HPDE6-E6E7 (cell line): Measurements from ENCODE around the gene PLEKHG4B.
"Not testable (repeated sequence)": the region's sequence is repeated elsewhere in the genome, so short reads cannot be mapped to it uniquely, and the experiment has no call there.

ENCODE experiments used
- DNase-seq: peaks from one replicate; pipeline ENCODE4 v3.0.0; 2011; ENCODE audit warnings: missing footprints; ENCODE audit errors: extremely low spot score

The PLEKHG4B gene

DNA sequence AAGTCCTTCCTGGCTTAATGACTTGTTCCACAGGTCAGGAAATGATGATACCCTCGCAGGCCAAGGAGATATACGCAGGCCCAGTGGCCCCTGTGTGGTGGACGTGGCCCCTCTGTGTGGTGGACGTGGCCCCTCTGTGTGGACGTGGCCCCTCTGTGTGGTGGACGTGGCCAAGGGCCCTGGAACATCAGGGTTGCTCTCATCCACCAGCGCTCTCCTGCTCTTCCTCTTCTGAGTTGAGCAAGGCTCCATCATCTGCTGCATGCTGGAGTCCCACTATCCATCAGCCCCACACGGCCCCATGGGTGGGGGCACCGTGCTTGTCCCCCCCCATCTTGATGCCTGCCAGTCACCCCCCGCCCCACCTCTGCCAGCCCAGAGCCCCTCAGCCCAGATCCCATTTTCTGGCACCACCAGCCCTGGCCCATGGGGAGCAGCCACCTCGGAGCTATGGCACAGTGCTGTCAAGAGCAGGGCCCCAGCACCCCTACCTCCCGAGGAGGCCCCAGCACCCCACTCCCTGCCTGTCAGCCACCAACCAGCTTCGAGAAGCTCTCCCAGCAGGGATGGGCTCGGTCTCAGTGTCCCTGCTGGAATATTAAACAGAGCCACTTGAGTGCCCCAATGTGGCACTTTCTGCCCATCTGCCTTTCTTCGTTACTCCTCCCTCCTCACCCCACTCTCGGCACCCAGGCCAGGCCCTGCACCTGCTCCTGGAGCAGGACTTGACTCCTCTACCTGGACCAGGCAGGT is 107.4 kb downstream of the PLEKHG4B start:
- DNase-seq = no peak

DNA sequence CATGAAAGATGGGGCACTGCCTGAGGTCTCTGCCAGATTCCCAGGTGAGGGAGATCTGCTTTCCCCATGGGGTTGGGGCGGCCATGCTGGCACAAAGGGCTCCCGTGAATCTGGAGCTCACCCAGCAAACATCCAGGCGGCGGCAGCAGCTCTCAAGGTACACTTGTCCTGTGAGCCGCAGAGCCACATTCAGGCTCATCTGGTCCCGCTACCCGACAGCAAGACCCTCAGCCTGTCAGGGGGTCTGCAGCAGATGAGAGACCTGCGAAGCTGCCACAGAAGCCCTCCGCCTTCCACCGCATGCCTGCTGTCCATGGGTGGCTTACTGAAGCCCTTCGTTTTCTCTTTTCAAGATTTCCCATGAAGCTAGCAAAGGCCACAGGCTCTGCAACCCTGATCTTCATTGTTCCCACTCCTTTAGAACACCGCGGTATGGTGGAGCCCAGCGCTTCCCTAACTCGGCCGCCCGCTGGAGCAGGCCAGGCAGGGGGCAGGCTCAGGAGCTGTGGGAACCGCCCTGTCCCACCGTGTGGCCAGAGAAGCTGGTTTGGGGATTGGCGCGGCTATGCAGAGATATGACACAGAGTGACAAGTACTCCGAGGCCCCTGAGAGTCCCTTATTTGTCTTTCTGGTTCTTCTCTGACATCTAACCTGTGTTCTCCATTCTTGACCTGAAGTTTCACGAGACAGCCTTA is 108.1 kb downstream of the PLEKHG4B start:
- DNase-seq = no peak

DNA sequence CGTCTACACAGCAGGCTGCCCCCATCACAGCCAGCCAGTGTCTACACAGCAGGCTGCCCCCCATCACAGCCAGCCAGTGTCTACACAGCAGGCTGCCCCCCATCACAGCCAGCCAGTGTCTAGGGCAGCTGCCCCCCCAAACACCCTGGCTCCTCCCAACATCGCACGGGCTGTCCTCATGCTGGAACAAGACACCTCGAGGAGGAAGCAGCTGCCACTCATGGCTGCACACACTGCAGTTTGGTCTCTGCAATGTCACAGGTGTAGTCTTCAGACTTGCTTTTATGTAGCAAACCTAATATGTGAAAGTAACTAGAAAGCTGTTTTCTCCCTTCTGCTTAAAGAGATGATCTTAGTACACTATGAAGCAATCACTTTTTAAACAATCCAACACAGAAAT is 109.0 kb downstream of the PLEKHG4B start:
- DNase-seq = no peak

DNA sequence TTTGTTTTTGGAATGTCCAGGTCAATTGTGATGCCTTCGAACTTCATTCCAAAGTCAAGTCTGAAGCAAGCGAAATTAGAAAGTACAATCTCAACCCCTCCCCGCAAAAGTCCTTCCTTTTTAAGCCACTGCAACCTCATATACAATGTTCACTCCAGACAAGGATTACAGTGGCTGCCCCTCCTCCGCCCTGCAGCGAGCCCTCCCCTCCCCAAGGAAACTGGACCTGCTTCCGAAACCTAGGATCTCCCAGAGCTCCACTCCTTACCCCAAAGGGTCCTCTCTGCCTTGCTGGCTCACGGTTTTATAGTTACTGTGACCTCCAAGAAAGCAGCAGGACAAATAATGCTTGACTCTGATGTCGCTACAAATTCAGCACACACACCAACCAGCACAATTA is 109.7 kb downstream of the PLEKHG4B start:
- DNase-seq = no peak

DNA sequence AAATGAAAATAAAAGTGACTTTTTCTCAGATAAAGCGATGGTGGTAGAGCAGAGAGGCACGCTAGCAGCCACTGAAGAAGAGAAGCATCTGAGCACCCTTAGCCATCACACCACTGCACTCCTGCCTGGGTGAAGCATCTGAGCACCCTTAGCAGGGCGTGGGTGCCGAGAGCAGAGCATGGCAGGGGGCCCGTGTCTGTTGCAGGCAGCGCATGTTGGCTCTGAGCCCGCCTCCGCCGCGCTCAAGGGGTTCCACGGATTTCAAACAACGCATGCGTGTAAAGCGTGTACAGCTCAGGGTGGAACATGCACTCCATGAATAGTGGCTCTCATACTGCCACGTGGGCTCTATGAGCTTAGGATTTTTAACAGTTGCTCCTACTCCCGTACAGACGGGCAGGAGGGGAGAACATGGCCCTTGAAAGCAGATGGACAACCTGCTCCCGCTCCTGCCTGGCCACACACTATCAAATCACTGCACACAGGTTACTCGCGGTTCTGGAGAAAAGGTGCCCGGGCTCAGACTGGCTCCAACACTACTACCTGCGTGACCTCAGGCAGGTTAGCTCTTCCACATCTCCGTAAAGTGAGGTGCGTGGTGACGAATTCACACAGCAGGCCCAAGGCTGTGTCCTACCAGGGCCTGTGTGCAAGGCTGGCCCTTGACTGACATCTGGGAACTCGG is 111.4 kb downstream of the PLEKHG4B start:
- no peak for DNase-seq

DNA sequence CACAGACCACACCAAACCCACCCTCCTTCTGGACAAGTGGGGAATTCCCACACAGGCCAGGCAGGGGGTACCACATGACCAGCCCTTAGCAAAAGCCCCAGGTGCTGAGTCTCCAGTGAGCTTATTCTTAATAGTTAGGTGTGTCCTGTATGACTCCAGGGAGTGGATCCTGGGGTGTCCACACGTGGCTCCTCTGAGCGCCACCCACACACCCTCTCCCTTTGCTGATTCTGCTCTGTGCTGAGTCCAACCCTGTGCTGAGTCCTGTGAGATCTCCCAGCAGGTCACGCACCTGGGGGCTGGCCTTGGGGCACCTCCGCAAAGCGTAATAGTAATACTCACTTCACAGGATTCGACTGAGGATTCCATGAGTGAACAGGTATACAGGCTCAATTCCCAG is 112.0 kb downstream of the PLEKHG4B start:
- DNase-seq = no peak

DNA sequence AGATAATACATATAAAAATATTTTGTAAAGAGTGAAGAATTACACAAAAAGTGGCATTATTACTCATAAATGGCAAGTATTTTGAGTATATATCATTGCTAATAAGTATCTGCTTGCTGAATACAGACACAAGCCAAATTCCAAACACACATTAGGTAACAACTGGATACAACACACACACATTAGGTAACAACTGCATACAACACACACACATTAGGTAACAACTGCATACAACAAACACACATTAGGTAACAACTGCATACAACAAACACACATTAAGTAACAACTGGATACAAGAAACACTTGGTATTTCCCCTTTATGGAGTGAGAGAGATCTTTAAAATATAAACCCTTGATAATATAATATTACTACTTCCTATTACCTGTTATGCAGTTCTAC is 112.5 kb downstream of the PLEKHG4B start:
- no peak for DNase-seq

DNA sequence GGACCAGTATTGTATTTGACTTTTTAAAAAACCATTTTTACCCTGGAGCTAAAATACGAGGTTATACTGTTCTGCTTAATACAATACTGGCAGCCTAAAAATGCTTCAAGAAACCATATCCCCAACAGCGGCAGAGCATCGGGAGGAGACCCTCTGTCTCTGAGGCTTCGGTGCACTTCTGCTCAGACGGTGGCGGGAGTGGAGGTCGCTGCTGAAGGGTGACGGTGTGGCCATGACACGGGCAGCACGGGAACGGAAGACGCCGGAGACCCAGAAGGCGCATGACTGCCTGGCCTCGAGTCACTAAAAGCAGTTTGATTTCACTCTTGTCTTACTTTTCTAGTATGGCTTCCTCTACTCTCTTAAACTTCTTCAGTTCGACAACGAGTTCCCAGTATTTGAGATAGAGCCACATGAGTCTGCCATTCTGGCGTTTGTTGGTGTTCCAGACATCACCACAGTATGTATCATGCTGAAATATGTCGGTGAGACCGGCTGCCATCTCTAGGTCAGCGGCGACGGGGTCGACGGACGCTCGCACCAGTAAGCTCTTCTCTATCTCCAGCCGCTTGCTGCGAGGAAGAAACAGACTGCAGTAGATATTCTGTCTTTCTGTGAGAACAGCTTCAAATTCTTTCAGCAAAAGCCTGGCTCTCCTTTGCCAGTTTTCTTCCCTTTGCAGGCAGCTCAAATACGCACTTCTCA is 113.2 kb downstream of the PLEKHG4B start:
- DNase-seq = no peak

DNA sequence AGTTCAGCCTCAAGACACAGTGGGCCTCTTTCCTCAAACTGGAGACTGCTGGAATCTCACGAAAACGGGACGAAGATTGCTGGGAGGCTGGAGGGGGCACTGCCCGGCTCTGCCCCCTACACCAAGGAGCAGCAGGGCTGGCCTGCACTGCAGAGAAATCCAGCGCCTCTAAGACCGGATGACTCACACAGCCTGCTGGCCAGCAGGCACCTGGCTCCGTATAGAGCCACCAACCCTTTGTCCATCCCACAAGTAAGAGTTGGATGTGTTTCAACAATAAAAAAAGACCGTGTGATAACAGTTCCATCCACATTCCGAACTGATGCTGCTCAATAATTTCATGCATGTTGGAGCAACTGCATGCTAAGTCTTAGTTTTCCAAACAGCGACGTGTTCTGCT is 114.4 kb downstream of the PLEKHG4B start:
- no peak for DNase-seq

DNA sequence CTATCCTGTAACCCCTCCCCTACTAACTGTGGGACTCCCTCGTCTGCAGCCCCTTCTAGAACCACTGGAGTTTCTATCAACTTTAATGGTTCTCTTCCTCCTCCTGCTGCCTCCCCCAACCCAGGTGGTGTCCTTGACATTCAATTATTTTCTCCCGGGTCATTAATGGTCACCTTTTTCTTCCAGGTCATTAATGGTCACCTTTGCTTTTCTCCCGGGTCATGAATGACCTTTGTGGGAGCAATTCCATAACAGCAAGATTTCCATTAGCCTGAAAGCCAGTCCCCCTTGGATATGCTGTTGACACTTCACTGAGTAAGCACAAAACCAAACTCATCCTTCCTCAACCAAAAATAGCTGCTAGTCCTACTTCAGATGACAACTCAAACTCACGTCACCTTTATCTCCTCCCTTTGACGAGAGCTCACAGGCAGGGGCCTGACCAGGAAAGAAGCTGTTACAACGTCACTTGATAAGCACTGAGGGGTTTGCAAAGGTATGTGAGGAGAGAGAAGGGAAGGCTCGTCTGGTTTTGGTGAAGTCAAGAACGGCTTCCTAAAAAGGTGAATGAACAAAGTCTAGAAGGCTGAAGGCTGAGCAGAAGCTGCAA is 115.1 kb downstream of the PLEKHG4B start:
- no peak for DNase-seq

DNA sequence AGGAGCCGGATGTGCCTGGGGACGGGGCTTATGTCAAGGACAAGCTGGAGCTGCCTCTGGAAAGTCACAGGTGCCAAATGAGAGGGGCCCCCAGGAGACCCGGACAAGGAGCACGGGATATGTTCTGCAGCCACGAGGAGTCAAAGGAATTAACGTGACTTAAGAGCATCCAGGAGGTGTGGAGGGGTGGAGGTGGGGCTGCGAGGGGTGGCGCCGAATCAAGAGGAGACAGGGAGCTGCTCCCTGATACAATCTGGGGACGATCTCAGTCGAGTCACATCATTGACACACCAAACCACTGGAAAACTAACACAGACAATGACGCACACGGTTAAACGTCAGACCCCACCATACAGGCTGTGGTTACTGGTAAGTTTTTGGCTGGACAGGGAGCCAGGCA is 115.6 kb downstream of the PLEKHG4B start:
- no peak for DNase-seq

DNA sequence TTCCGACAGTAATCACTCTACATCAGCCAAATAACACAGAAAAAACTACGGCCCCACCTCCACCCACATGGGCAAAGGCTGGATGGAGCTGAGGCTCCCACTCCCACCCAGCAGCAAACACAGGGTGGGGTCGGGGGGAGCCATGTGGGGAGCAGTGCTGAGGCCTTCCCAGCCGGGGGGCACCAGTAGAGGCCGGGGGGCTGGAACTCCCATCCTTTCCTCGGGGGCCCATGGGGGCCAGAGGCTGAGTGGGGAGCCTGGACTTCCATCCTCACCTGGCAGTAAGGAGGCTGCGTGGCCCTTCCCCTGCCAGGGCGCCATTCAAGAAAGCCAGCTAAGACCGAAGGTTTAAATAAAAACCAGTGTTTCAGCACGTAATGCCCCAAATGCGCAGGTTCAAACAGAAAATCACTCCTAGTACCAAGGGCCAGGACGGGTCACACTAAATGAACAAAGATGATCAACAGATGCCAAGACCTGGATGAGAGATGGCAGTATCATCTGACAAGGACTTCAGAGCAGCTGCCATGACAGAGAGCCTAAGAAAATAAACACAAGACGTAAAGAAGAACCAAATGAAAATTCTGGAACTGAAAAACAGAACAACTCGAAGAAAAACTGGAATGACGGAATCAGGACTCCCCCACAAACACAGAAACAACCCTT is 116.6 kb downstream of the PLEKHG4B start:
- no peak for DNase-seq

DNA sequence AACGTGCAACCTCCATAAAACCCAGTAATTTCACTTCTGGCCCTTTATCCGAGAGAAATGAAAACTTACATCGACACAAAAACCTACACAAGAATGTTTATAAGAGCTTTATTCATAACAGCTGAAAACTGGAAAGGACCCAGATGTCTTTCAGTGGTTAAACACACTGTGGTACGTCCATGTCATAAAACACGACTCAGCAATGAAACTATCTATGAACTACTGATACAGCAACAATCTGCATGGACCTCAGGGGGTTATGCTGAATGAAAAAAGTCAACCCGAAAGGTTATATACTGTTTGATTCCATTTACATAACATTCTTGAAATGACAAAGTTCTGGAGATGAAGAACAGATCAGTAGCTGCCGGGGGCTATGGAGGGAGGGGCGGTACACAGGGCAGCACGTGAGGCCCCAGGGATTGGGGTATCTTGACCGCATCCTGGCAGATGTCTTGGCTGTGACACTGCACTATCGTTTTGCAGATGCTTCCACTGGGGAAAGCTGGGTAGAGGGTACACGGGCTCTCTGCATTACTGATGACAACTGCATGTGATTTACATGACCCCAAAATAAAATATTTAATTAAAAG is 121.9 kb downstream of the PLEKHG4B start:
- DNase-seq = no peak

DNA sequence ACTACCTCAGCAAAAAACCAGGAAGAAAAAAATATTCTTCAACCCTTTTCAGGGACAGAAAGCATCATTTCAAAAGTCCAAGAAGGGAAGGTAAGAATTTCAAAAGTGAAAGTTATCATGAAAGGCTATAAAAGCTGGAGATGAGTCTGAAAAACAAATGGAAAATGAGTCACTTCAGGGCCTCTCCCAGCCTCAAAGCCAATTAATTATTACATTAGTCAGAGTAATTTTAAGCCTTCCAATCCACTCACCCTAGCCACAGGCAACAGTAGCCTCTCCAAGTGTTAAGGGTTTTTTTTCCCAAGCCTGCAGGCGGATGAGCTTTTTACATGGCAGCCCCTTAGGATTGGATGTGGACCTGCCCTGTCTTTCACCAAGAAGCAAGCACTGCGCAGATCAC is 123.3 kb downstream of the PLEKHG4B start:
- DNase-seq = not testable (repeated sequence)

DNA sequence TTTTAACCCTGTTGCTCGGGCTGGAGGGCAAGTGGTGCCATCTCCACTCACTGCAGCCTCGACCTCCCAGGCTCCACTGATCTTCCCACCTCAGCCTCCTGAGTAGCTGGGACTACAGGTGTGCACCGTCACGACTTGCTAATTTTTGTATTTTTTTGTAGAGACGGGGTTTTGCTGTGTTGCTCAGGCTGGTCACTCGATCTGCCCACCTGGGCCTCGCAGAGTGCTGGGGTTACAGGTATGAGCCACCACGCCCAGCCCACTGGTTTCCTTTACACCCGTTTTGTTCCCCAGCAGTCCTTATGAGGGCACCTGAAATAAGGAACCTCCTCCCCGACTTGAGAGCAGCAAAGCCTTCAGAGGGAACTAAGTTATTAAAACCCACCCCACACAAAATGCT is 124.1 kb downstream of the PLEKHG4B start:
- not testable (repeated sequence) for DNase-seq

DNA sequence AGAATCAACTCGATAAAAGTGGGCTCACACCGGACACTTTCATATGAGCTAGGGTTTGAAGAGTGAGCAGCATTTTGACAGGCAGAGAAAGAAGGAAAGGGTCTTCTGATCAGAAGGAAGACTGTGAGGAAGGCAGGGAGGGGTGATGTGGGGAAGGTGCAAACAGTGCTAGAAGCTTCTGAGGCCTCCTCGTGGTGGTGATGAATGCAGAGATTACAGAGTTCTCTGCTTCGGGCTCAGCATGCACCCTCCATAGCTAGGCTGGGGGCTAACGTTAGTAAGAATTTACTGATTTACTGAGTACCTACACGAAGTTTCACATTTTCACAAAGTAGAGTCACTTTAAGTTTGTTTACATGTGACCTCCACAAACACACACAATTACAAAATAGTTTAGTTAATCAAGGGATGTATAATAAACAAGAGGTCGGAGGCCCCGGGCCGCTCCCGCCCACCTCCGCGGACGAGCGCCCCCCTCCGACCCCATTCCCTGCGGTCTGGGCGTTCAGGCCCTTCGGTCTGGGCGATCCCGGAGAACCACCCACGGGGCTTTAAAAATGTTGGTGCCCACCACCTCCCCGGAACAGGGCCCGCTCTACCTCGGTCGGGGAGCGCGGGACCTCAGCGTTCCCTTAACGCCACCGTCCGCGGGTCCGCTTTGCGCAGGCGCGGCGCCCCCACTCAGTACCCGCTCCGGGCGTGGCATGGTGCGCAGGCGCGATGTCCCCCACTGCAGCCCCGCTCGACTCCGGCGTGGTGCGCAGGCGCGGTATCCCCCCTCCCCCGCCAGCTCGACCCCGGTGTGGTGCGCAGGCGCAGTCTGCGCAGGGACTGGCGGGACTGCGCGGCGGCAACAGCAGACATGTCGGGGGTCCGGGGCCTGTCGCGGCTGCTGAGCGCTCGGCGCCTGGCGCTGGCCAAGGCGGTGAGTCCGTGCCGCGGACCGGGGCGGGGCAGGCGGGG is 125.8 kb downstream of the PLEKHG4B start, which contains the start of the genes CCDC127 and SDHA:
TSS of gene CCDC127 (minus strand) at position 660 of the 963 bp plus-strand sequence. CDS start 1,304 bp downstream, outside the sequence.
TSS of gene SDHA (plus strand) at position 827 of the 963 bp plus-strand sequence. CDS start at position 863, 36 bp downstream.
- peak; percentile 99 for DNase-seq

DNA sequence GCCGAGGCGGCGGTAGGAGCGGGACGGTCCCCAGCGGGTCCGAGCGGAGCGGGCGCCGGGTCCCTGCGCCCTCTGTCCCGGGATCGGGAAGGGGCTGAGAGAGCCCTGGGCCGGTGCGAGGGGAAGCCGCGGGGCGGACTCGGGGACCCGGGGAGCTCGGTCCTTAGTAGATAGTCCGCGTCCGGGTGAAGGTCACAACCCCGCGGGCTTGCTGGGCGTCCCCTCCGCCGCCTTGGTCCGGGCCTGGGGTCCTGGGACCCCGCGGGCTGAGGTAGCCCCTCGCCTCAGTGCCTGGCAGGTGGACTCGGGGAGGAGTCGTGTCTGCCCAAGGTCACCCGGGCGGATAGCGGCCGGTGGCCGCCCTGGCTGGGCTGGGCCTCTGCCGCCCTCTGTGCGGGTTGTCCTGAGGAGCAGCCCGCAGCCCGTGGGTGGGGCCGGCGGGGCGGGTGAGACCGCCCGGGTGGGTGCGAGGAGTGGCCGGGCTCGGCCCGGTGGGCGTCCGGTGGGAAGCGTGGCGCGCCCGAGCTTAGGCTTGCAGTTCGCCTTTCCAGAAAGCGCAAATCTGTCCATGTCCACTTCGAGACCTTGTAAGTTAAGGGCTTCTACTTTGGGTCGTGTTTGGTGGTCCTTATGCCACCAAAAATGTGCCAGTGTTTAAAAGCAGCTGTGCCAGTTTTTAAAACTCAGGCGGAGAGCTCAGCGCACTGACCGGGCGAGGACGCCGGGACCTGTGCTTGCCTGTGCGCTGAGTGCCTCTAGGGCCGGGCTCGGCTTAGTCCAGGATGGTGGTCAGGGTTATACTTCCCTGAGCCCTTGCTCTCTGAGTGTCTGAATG is 126.7 kb downstream of the PLEKHG4B start:
- no peak for DNase-seq

DNA sequence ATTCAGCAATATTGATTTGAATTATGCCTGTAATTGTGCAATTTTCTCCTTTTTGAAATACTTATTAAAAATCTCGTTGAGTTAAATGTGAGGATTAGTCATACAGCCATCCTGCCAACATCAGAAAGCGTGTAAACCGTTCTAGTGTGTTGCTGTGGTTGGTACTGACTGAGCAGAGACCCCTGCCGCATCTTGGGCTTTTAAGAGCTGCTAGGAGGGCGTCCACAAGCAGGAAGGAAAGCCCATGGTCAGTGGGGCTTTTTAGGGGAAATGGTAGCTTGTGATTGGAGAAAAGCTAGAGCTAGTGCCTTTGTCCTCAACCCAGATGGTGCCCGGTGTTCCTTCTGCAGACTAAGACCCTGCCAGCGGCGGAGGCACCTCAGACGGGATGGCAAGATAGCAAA is 127.5 kb downstream of the PLEKHG4B start:
- DNase-seq = no peak
